Superior temporal gyrus (tissue), 1 donor: ENCODE data around the gene KCNF1.
"Not testable (repeated sequence)": the region's sequence is repeated elsewhere in the genome, so short reads cannot be mapped to it uniquely, and the experiment has no call there.

Experiments used
- DNase-seq: peaks from one replicate; pipeline ENCODE4 v3.0.0-alpha.2; 2016; ENCODE audit errors: extremely low spot score

Gene KCNF1

DNA sequence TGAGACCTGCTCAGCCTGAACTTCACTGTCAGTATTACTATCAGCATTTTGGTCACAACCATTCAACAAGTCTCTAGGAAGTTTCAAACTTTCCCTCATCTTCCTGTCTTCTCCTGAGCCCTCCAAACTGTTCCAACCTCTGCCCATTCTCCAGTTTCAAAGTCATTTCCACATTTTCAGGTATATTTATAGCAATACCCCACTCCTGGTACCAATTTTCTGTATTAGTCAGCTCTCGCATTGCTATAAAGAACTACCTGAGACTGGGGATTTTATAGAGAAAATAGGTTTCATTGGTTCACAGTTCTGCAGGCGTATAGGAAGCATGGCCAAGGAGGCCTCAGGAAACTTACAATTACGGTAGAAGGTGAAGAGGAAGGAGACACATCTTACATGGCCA lies 27.3 kb downstream of the KCNF1 start:
- no peak for DNase-seq

DNA sequence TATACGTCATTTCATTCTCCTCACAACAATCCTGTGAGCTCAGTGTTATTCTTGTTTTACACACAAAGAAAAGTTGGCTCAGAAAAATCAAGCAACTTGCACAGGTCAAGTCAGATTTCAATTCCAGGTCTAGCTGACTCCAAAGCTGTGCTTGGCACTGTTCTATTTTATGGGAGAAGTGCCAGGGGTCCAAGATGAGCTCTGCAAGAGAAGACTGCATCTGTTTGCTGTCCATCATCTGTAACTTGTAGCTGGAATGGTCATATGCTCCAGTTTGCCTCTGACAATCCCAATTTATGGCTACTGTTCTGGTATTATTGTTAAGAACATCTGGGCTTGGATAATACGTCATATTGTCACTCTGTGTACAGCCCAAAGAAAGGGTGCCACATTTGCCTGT lies 28.9 kb downstream of the KCNF1 start:
- no peak for DNase-seq

DNA sequence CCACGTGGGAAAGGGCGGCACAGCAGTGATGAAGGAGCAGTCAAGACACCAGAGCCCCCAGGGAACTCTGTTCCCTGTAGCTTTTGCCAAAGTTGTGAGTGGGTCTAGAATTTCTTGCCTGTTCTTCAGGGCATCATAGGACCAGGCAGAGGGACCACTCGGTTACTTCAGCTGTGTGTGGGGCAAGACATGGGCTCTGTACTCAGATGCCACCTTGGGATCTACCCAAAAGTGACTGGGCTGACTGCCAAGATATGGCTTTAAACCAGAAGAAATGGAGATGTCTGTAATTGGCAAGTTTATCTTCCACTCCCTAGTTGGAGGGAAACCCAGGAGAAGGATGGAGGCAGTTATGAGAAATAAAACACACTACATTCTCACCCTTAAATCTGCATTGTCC lies 29.6 kb downstream of the KCNF1 start:
- DNase-seq, result no peak

DNA sequence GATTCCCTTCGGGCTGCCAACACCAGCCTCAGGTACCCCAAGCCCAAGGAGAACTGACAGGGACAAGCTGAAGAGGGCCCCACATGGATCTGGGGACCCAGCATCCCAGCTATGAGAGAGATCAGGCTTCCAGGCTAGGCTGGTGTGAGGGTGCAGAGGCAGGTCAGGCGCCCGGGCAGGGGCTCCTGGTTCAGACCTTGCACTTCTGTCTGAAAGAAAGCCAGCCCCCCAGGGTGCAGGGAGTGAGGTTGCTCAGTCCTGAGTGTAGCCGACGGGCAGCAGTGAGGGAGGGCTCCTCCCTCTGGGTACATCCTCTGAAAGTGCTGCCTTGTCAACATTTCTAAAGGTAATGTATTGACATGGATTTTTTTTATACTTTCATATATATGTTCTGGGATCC lies 33.1 kb downstream of the KCNF1 start:
- no peak for DNase-seq

DNA sequence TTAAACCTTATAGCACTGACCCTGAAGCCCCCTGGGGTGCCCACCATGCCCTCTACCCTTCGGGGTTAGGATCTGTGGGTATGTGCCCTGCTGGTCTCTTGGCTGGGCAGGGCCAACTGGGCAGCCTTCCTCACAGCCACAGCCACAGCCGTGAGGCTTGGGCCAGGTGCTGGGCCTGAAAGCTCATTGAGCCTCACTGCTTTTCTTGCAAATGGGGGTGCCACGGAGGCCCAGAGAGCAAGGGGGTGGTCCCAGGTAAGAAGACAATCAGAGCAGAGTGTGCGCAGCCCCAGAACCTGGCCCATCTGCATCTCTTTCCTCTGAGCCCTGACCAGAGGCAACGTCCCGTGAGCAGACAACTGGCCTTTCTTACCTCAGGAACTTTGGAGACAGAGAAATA lies 34.7 kb downstream of the KCNF1 start:
- no peak for DNase-seq

DNA sequence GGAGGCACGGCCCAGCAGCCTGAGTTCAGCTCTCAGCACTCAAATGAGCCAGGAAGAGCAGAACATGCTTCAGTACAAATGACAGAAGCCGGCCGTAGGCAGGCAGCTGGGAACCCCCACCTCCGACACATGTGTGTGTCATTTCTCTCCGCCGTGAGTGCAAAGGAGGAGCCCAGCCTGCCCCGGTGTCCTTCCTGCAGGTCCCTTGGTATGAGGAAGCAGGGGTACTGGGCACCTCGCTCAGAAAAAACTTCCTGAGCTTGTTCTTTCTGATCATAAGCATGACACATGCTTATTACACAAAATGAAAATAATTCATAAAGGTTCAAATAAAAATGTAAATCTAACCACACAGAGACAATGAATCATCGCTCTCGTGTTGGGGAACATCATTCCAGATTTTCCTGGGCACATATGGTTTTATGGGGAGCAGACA lies 35.3 kb downstream of the KCNF1 start:
- DNase-seq, result no peak

DNA sequence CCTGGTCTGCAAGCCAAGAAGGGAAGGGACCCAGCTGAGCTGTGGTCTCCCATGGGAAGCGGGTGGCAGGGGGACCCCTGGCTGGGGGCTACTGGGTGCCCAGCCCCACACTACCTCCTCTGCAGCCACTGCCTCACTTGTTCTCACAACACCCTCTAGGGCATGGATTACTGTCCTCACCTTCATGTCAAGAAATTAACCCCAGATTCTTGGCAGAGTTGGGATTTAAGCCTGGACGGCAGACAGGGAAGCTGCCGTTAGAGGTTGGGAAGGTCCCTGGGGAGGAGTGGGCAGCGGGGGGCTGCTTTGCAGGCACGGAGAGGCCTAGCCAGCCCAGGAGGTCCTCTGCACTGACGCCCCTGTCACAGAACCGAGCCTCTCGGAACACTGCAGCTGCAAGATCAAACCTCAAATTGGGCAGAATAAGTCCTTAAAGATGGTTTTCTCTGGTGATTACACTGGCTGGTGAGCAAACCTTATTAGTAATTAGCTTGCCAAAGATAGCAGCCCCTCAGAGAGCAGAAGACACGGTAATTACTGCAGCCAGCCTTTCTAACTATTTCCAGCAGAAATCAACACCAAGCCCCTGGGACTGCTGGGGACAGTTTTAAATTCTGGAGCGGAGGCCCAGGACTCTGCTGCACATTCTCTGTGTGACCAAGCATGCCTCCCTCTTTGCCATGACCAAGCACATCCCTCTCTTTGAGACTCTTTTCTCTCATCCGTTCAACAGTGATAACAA lies 35.9 kb downstream of the KCNF1 start:
- DNase-seq, result no peak

DNA sequence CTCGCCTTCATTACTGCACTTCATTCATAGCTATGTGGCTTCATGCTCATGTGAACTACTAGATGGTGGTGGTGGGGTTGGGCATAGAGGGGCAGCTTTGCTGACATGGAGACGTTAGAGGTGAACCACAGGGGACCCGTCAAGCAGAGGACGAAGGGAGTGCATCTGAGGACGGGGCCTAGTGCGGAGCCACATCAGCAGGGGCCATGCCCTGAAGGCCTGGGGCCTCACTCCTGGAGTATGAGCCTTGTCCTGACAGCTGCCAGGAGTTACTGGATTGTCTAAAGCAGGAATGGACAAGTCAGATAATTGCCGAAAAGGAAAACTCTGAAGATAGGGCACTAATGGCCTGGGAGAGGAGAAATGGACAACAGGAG lies 36.4 kb downstream of the KCNF1 start:
- DNase-seq, result no peak

DNA sequence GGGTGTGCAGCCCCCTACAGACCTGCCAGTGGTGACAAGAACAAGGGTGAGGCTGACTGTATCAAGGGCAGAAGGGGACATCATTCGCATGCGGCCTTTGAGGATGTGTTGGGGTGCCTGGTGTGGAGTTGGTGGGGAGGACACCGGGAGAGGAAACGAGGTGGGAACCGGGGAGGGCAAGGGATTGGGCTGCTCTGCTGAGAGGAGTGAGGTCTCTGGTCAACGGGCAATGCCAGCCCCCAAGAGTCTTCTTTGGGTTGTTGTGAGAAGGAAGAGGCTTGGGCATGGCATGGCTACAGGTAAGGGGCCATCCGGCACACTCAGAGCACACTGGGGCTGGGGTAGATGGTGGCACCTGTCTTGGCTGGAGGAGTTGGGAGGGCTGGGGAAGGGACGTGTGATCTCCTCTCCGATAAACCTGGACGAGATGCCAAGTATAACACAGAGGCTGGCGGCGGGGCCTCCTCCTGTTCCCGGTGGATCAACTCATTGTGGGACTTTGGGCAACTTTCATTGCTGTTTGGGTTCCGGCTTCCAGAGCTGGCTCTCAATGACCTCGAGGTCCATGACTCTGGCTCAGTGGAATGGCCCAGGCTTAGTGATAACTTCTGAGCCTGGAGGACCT lies 37.0 kb downstream of the KCNF1 start:
- DNase-seq, result no peak

DNA sequence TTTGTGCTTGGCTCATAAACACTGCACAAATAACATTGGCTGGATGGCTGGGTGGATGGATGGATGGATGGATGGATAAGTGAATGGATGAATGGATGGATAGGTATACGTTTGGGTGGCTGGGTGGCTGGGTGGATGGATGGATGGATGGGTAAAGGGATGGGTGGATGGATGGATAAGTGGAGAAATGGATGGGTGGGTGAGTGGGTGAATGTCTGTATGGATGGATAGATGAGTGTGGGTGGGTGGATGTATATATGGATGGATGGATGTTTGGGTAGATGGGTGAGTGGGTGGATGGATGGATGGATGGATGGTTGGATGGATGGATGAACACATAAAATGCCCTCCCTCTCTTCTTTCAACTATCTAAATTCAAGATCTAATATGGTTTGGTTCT lies 38.1 kb downstream of the KCNF1 start:
- DNase-seq, result no peak

DNA sequence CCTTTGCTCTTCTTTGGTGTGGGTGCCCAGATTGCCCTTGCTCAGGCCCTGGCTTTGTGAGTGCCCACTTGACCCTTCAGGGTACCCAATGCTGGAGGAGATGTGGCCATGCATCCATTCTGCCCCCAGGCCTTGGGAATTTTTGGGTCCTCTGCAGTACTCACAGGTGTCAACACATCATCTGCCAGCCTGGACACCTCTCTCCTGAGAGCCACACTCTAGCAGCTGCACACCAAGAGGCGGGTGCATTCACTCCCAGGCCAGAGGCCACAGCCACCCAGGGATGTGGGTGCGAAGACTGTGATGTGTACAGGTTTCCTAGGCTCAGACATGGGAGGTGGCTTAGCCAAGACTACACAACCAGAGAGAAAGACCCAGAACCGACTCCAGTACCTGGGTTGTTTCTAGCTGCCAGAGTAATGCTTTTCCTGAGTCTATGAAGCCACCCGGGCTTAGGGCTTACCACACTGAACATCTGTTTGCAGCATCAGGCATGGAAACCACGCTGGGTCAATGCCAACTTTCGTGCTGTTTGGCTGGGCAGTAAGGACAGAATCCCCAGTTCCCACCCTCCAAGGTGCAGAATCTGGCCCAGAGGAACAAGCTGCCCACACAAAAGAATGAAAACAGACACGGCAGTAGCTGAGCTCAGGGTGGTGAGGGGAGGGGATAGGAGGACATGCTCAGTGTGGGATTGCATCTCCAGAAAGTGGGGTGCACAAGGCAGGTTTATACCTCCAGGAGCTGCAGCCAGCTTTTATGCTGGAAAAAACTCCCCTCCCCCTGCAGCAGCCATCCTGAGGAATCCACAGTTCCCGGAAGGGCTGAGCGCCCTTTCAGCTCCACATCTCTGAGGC lies 40.1 kb downstream of the KCNF1 start:
- DNase-seq, result peak; percentile 7

DNA sequence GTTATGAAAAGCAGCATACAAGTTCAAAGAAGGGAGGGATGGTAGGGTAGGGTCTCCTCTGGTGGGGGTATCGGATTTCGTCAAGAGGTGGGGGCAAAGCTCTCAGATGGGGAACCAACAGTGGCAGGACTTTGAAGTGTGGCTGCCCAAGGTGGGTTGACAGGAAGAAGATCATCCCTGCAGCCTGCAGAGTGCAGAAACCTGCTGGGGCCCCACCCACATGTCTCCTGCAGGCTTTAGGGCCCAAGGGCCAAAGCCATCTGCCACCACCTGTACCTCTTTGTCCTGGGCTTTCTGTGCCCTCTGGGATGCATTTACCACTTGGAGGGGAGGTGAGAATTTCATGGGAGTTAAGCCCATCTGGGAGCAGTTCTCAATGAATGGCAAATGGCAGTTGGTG lies 42.7 kb downstream of the KCNF1 start:
- no peak for DNase-seq

DNA sequence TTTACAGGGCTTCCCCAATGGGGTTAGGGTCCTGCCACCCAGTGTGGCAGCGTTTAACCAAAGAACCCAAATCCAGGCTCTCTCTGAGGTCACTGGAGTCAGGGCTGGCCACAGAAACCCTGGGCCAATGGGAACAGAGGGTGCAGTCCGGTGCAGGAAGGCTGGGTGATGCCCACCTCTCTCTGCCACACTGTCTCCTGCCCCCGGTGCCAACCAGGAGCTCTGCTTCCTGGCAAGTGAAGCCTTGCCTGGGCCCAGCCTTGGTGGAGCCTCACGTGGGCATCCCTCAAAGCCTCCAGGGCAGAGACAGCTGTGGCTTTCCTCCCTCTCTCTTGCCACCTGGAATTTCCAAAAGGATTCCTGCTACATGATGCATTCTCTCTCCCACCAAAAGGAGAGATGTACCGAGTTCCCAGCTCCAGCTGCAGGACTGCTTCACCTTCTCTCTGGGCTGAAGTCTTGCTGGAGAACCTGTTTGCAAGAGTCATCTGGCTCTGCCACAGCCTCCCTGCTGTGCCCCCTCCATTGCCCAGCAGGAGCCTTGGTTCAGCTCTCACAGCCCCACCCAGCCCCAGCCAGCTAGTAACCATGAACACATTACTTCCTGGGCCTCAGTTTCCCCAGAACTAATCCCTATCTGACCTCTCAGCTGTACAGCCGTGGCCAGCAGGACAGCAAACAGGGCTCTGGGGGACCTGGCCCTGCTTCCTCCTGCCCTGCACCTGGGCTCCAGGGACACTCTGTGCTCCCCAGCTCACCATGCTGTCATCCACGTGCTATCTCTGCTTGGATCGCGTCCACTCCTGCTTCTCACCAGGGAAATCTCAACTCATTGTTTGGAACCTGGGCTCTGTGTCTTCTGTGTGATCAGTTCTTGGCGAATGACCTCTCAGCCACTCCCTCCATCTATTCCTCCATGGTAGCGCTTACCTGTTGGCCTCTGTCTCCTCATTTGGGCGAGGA lies 43.4 kb downstream of the KCNF1 start:
- no peak for DNase-seq

DNA sequence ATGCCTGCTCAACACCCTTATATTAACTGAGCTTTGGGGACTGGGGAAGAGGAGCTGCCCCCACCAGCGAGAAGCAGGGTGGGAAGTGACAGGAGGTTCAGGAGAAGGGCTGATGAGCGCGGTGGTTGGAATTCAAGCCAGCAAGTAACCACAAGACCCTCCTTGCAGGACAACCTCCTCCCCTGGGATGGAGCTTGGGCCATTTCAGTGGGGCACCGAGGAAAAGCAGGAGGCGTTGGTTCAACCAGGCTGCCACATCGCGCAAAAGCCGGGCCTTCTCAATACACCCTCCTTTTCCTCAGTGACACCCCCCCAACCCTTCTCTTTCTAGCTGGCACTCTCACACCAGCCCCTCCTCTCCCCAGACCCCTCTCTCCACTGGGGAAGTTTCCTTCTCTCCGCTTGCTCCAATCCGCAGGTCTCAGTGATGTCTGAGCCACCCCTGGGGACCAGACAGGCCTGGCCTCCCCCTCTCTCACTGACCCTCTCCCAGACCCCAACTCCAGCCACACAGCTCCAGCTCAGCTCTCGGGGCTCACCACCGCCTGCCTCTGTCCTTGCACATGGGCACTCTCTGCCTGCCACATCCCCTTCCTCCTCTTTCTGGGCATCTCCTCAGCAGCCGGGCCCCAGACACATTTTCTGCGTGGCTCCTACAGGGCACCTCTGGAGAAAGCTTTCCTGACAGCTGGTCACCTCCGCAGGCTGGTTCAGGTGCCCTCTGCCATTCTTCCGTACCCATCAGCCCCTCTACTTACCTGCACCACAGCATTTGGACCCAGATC lies 44.5 kb downstream of the KCNF1 start:
- no peak for DNase-seq

DNA sequence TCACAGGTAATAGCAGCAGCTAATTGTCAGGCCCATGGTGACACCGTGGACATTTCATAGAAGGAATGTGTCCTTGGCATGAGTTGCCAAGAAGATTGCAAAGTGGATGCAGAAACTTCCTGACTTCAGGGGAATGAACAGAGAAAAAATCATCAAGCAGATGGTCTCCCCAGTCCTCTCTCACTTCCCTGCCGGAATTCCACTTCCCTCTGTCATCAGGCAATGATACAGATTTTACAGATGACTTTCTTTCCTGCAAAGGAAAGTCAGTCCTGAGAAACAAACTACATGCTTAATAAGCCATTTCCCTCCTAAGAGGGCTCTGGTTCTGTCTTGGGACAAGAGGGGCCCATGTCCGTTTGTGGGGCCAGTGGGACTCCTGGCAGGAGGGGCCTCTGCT lies 45.7 kb downstream of the KCNF1 start:
- no peak for DNase-seq

DNA sequence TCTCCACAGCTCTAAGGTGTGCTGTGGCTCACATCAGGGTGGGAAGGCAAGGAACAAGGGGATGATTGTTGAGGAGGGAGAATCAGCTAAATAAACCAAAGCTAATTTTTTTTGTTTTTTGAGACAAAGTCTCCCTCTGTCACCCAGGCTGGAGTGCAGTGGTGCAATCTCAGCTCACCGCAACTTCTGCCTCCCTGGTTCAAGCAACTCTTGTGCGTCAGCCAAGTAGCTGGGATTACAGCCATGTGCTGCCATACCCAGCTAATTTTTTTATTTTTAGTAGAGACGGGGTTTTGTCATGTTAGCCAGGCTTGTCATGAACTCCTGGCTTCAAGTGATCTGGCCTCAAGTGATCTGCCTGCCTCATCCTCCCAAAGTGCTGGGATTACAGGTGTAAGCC lies 46.7 kb downstream of the KCNF1 start:
- DNase-seq, result not testable (repeated sequence)

DNA sequence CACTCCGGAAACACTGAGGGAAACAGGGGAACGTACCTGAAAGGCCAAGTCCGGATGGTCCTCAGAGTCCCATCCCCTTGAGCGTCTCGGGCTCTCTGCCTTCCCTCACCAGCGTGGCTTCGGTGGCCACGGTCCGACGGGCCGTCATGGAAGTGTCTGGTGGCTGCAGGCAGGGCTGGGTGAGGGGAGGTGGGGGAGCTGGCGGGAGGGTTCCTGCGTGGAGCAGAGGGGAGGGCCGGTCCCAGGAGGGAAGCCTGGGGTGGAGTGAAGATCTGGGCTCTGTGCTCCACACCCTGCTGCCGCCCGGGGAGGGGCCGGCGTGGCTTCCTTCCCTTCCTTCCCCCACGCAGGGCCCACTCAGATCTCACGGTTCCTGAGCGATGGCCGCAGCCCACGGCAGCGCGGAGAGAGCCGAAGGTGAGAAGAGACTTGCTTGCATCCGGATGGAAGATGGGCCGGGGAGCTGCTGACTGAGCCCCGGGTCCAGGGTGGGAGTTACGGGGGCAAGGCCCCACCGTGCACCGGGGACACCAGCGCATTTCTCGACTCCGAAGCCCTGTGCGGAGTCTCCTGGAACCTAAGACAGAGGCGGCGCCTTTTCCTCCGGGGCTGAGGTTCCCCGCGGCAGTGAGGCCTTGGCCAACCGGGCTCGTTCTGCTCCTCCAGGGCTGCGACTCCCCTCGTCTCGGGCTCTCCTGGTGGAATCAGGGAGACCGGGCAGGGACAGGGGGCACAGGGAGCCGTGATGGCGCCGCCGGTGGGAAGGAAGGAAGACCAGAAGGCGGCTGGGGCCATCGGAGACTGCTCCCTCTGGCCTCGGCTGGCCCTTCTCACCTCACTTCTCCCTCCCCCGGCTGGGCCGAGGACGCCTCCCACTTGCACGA lies 49.1 kb downstream of the KCNF1 start:
- DNase-seq, result no peak

DNA sequence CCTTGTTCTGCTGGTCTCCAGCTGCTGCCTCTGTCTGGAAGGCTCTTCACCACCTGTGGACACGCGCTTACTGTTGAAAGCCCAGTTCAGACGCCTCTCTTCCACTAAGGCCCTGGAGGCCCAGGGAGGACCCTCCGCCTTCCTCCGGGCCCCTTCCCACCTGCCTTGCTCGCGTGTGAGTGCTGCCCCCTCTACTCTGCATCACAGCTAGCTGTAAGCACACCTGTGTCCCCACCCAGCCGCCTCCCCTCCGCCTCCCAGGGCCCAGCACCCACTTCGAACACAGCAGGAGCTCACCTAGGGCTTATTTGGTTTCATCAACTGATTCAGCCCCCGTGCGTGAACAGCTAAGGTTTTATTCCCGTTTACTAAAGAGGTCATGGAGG lies 49.7 kb downstream of the KCNF1 start:
- DNase-seq, result no peak

DNA sequence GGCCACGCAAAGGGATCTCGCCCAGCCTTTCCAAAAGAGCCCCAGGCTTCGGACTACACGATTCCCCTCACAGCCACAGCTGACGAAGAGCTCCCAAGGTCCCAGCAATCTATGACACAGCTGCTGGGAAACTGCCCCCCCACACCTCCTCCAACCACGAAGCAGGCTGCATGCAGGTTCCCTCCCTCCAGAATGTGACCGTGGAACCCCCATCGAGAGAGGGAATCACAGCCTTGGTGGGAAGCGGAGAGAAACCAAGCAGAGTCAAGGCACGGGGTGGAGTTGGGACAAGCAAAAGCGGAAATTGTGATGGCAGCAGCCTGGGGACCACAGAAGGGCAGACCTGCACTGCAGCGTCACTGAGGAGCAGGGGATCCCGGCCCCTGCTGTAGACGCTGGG lies 50.3 kb downstream of the KCNF1 start:
- DNase-seq, result no peak

DNA sequence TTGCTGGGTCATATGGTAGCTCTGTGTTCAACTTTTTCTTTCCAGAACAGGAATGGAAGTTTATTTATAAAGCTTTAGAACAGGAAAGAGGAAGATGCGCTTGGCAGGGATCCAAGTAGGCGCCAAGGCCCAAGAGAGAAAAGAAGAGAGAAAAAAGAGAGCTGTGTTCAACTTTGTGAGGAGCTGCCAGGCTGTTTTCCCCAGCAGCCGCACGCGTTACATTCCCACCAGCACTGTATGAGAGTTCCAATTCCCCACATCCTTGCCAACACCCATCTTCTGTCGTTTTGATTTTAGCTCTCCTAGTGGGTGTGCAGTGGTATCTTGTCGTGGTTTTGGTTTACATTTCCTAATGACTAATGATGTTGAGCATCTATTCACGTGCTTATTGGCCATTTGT lies 51.4 kb downstream of the KCNF1 start:
- peak; percentile 38 for DNase-seq
